ENCODE measurements around the gene TMEM163.

- no peak for TF ChIP-seq EZH2 (IDR thresholded peaks at IDR 0.05; ENCODE audit: borderline replicate concordance, insufficient read depth, low read length, poor library complexity, severe bottlenecking)
- TF ChIP-seq POLR2AphosphoS5 (IDR thresholded peaks at IDR 0.05): peak; percentile 43
- TF ChIP-seq CTCF (IDR thresholded peaks at IDR 0.05; ENCODE audit: poor library complexity, severe bottlenecking): no peak
Observed at GRCh38 chr2:134508391-134508790, 210.4 kb downstream of the TMEM163 start.
